Mesenchymal stem cell (in vitro differentiated cells and primary cell): ENCODE measurements around the gene VAV2.

ENCODE experiments used
- DNase-seq: peaks from one replicate; pipeline ENCODE4 v3.0.0-alpha.2; 2013
- H2AFZ ChIP-seq: one replicate; pipeline ENCODE4 v1.6.1; 2013; ENCODE audit warnings: low read depth, mild to moderate bottlenecking, control low read depth, inconsistent platforms, low read length, moderate library complexity
- H2AK5ac ChIP-seq: 2 replicates; pipeline ENCODE4 v1.6.1; 2013; ENCODE audit warnings: low read length, moderate library complexity, mild to moderate bottlenecking, inconsistent platforms; ENCODE audit not compliant: severe bottlenecking
- H2BK120ac ChIP-seq: one replicate; pipeline ENCODE4 v1.6.1; 2013; ENCODE audit warnings: low read depth, mild to moderate bottlenecking, inconsistent platforms, low read length, moderate library complexity
- H2BK12ac ChIP-seq, 2 experiments: one replicate each; pipeline ENCODE4 v1.6.1; 2013; ENCODE audit warnings: inconsistent platforms in 2 of 2, low read length in 2 of 2, mild to moderate bottlenecking in 2 of 2, moderate library complexity in 2 of 2, control low read depth in 1 of 2
- H2BK15ac ChIP-seq: one replicate; pipeline ENCODE4 v1.6.1; 2013; ENCODE audit warnings: mild to moderate bottlenecking, low read depth, inconsistent platforms; ENCODE audit not compliant: poor library complexity, severe bottlenecking
- H2BK5ac ChIP-seq: 2 replicates; pipeline ENCODE4 v1.6.1; 2013; ENCODE audit warnings: low read depth, mild to moderate bottlenecking, low read length, control low read depth, inconsistent platforms; ENCODE audit not compliant: poor library complexity, severe bottlenecking
- H3K14ac ChIP-seq, 2 experiments: one replicate each; pipeline ENCODE4 v1.6.1; 2013; ENCODE audit warnings: inconsistent platforms in 2 of 2, low read length in 2 of 2, control low read depth in 1 of 2, mild to moderate bottlenecking in 1 of 2, moderate library complexity in 1 of 2
- H3K18ac ChIP-seq, 2 experiments: one replicate each; pipeline ENCODE4 v1.6.1; 2013; ENCODE audit warnings: inconsistent platforms in 2 of 2, low read length in 2 of 2, control low read depth in 1 of 2, low read depth in 1 of 2, mild to moderate bottlenecking in 1 of 2
- H3K23ac ChIP-seq, 2 experiments: one replicate each; pipeline ENCODE4 v1.6.1; 2013; ENCODE audit warnings: inconsistent platforms in 2 of 2, low read length in 2 of 2, mild to moderate bottlenecking in 2 of 2, moderate library complexity in 2 of 2, control low read depth in 1 of 2
- H3K27ac ChIP-seq: 2 replicates; pipeline ENCODE4 v1.5.1; 2013; ENCODE audit warnings: mild to moderate bottlenecking, moderate library complexity, low read length, control low read depth, inconsistent platforms; ENCODE audit not compliant: poor library complexity, severe bottlenecking
- H3K27me3 ChIP-seq, 2 experiments: 2 replicates each; pipeline versions ENCODE4 v1.6.1 to v1.7.0; 2013; ENCODE audit warnings: low read length in 2 of 2, mild to moderate bottlenecking in 2 of 2, moderate library complexity in 2 of 2, control low read depth in 1 of 2, inconsistent platforms in 1 of 2; ENCODE audit not compliant: control insufficient read depth in 1 of 2, insufficient read depth in 1 of 2
- H3K36me3 ChIP-seq, 2 experiments: 2 replicates each; pipeline versions ENCODE4 v1.6.1 to v1.7.0; 2013; ENCODE audit warnings: low read length in 2 of 2, control low read depth in 1 of 2, inconsistent platforms in 1 of 2, low read depth in 1 of 2, mild to moderate bottlenecking in 1 of 2; ENCODE audit not compliant: insufficient read depth in 2 of 2, control insufficient read depth in 1 of 2
- H3K4ac ChIP-seq, 2 experiments: one replicate each; pipeline ENCODE4 v1.6.1; 2013; ENCODE audit warnings: inconsistent platforms in 2 of 2, low read length in 2 of 2, mild to moderate bottlenecking in 2 of 2, moderate library complexity in 2 of 2, control low read depth in 1 of 2, low read depth in 1 of 2
- H3K4me1 ChIP-seq: 2 replicates; pipeline ENCODE4 v1.6.1; 2013; ENCODE audit warnings: low read depth, low read length, control low read depth; ENCODE audit not compliant: control insufficient read depth, insufficient read depth
- H3K4me2 ChIP-seq: 2 replicates; pipeline ENCODE4 v1.6.1; 2013; ENCODE audit warnings: low read length, mild to moderate bottlenecking, inconsistent platforms; ENCODE audit not compliant: poor library complexity, severe bottlenecking
- H3K4me3 ChIP-seq, 2 experiments: 2 replicates each; pipeline versions ENCODE4 v1.5.1 to v1.7.0; 2013; ENCODE audit warnings: low read length in 2 of 2, mild to moderate bottlenecking in 2 of 2, control low read depth in 1 of 2, low read depth in 1 of 2; ENCODE audit not compliant: insufficient read depth in 1 of 2
- H3K79me1 ChIP-seq: replicated peaks from 2 replicates; pipeline ENCODE4 v1.6.1; 2013; ENCODE audit warnings: mild to moderate bottlenecking, control low read depth, low read length, inconsistent platforms; ENCODE audit not compliant: poor library complexity, severe bottlenecking
- H3K9ac ChIP-seq: 2 replicates; pipeline ENCODE4 v1.7.0; 2013; ENCODE audit warnings: mild to moderate bottlenecking, low read length, moderate library complexity
- H3K9me3 ChIP-seq: 2 replicates; pipeline ENCODE4 v1.7.0; 2013; ENCODE audit warnings: mild to moderate bottlenecking, low read length; ENCODE audit not compliant: control insufficient read depth
- H4K8ac ChIP-seq: one replicate; pipeline ENCODE4 v1.6.1; 2013; ENCODE audit warnings: inconsistent platforms, mild to moderate bottlenecking, low read length, moderate library complexity
- H4K91ac ChIP-seq: one replicate; pipeline ENCODE4 v1.6.1; 2013; ENCODE audit warnings: mild to moderate bottlenecking, low read length, inconsistent platforms
- WGBS: methylation state at CpG from one replicate; pipeline ENCODE4 v1.1.7; 2013; ENCODE audit warnings: mixed read lengths; 5-methylcytosine and 5-hydroxymethylcytosine counted together

VAV2 gene

DNA sequence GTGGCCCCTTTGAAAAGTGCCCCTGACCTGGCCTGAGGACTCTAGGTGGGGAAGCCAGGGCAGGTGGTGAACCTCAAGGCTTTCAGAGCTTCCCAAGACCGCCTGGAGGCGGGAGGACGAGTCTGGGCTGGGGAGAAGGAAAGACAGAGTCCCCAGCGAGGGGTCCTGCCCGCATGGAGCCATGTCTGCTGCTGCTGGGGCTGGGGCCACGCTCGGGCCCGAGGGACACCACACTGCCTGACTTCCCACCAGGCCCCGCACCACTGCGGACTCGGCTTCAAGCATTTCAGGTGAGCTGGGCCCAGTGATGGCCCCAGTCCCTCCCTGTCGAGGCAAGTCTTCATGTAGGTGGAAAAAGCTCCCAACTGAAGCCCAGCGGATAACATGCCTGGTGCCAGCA lies 191.9 kb downstream of the VAV2 start:
- WGBS: 95% methylated on average over 13 of the region's 13 CpGs
- Histone ChIP-seq H3K9me3 (no peaks in the 10 kb centered on the region), H3K23ac (no peak overlapping the region), H3K4ac (no peak overlapping the region), H2AFZ (no peak overlapping the region), H4K91ac (no peak overlapping the region), H2BK15ac (no peak overlapping the region), H4K8ac (no peak overlapping the region), H2BK12ac (no peak overlapping the region), H3K4me1 (peaks cover 30% of the 10 kb centered on the region), H3K27ac (no peak overlapping the region), H3K18ac (no peak overlapping the region), H2AK5ac (no peak overlapping the region), H3K14ac (no peak overlapping the region), H3K9ac (no peak overlapping the region), H2BK5ac (no peak overlapping the region), H3K27me3 (no peaks in the 10 kb centered on the region), H3K4me2 (no peak overlapping the region), H3K36me3 (peaks cover 4 to 99% of the 10 kb centered on the region in 2 experiments), H2BK120ac (no peak overlapping the region), H3K4me3 (no peak overlapping the region), H3K79me1 (peaks cover 66% of the 10 kb centered on the region)
- no peak for DNase-seq

GRCh38 chr9:133799716-133800115 lies 192.4 kb downstream of the VAV2 start:
- Histone ChIP-seq H3K27ac (no peak overlapping the region), H3K27me3 (no peaks in the 10 kb centered on the region), H2AK5ac (no peak overlapping the region), H2BK5ac (no peak overlapping the region), H3K4me2 (no peak overlapping the region), H4K91ac (no peak overlapping the region), H4K8ac (no peak overlapping the region), H3K4me3 (no peak overlapping the region), H2AFZ (no peak overlapping the region), H3K4ac (no peak overlapping the region), H3K4me1 (peaks cover 33% of the 10 kb centered on the region), H3K18ac (no peak overlapping the region), H3K9me3 (no peaks in the 10 kb centered on the region), H2BK12ac (no peak overlapping the region), H3K9ac (no peak overlapping the region), H3K79me1 (peaks cover 65% of the 10 kb centered on the region), H3K36me3 (peaks cover 4 to 99% of the 10 kb centered on the region in 2 experiments), H3K23ac (no peak overlapping the region), H2BK15ac (no peak overlapping the region), H3K14ac (no peak overlapping the region), H2BK120ac (no peak overlapping the region)
- WGBS: 96% methylated on average over 17 of the region's 17 CpGs
- no peak for DNase-seq

DNA sequence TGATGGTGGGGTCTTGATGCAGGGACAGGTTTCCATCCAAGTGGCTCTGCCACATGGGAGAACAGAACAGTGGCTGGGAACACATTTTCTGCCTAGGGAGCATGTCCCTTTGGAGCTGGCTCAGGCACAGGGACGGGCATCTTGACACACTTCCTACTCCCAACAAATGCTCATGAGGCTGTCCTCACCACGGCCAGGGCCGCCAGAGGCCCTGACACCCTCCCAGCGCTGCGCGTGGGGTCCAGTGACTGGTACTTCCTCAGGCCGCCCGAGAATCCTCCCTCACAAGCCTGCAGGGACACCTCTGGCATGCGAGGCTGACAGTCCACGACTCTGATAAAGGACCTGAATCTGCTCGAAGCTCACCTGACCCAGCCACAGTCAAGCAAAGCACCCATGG lies 193.0 kb downstream of the VAV2 start:
- no peak overlapping the region for H3K9ac ChIP-seq
- DNase-seq: no peak
- peaks cover 64% of the 10 kb centered on the region for H3K79me1 ChIP-seq
- no peak overlapping the region for H2BK12ac ChIP-seq
- H3K23ac ChIP-seq: no peak overlapping the region
- 96% methylated on average over 11 of the region's 11 CpGs for WGBS
- no peak overlapping the region for H2AK5ac ChIP-seq
- H3K36me3 ChIP-seq: peaks cover 7 to 99% of the 10 kb centered on the region in 2 experiments
- no peak overlapping the region for H3K4me3 ChIP-seq
- no peak overlapping the region for H3K4ac ChIP-seq
- no peak overlapping the region for H2AFZ ChIP-seq
- H3K27ac ChIP-seq: no peak overlapping the region
- no peak overlapping the region for H2BK5ac ChIP-seq
- H4K8ac ChIP-seq: no peak overlapping the region
- no peak overlapping the region for H4K91ac ChIP-seq
- H2BK120ac ChIP-seq: no peak overlapping the region
- H3K14ac ChIP-seq: no peak overlapping the region
- H3K4me1 ChIP-seq: peaks cover 33% of the 10 kb centered on the region
- H3K18ac ChIP-seq: no peak overlapping the region
- no peak overlapping the region for H2BK15ac ChIP-seq
- H3K27me3 ChIP-seq: no peaks in the 10 kb centered on the region
- no peak overlapping the region for H3K4me2 ChIP-seq
- H3K9me3 ChIP-seq: no peaks in the 10 kb centered on the region

DNA sequence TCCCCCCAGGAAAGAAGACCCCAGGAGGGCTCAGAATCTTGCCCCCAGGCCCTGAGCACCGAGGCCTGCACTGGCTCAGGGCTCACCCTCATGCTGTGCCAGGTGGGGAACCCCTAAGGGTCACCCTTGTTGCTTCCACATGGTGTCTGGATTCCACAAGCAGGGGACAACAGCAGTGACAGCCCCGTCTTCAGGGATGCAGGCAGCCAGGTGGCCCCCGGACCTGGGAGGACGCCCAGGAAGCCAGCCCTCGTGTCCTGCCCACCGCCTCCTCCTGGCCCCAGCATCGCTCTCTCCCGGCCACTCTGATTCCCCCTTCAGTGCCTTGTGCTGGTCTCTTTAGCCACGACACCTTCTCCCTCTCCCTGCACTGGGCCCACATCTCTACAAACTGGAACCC lies 194.0 kb downstream of the VAV2 start:
- H3K23ac ChIP-seq: no peak overlapping the region
- no peaks in the 10 kb centered on the region for H3K27me3 ChIP-seq
- no peak overlapping the region for H3K9ac ChIP-seq
- no peak overlapping the region for H4K8ac ChIP-seq
- H2BK15ac ChIP-seq: no peak overlapping the region
- no peak overlapping the region for H3K18ac ChIP-seq
- no peak overlapping the region for H2BK5ac ChIP-seq
- no peak overlapping the region for H4K91ac ChIP-seq
- no peak overlapping the region for H3K27ac ChIP-seq
- WGBS: 98% methylated on average over 9 of the region's 9 CpGs
- H3K36me3 ChIP-seq: peaks cover 7 to 99% of the 10 kb centered on the region in 2 experiments
- H3K4me3 ChIP-seq: no peak overlapping the region
- H3K4me2 ChIP-seq: no peak overlapping the region
- no peak overlapping the region for H2AFZ ChIP-seq
- no peak overlapping the region for H3K4ac ChIP-seq
- no peak overlapping the region for H2AK5ac ChIP-seq
- no peak overlapping the region for H3K14ac ChIP-seq
- H3K79me1 ChIP-seq: peaks cover 62% of the 10 kb centered on the region
- no peak for DNase-seq
- peaks cover 31% of the 10 kb centered on the region for H3K4me1 ChIP-seq
- no peak overlapping the region for H2BK120ac ChIP-seq
- no peaks in the 10 kb centered on the region for H3K9me3 ChIP-seq
- no peak overlapping the region for H2BK12ac ChIP-seq
